Caco-2 (cell line): ENCODE measurements around the gene AIFM1. TPM values are rescaled to one million over a fixed set of nuclear protein-coding genes. Genes with fewer than 3 reads are reported as not detected.

Source experiments
- BruUV-seq: library from RNA; stranded (reverse); fragments of 400-500 nt; replicated peaks from 2 replicates; lab custom pipeline; 2021; lab: Mats Ljungman, UMichigan
- CTCF ChIA-PET: fragments of 300-600 bp; sonication (Branson Sonifier 250); formaldehyde crosslinking; loops from one replicate; lab custom pipeline; 2022; ENCODE audit warnings: antibody characterized with exemption; lab: Charles Lee
- POLR2A ChIA-PET: fragments of 300-600 bp; sonication (Branson Sonifier 250); formaldehyde crosslinking; loops from one replicate; lab custom pipeline; 2022; ENCODE audit warnings: antibody characterized with exemption; lab: Charles Lee
- DNase-seq, 2 experiments: peaks; one replicate each; pipeline versions ENCODE4 v3.0.0 to v3.0.0-alpha.2; 2020 to 2022
- H3K27me3 ChIP-seq: replicated peaks from 2 replicates; pipeline ENCODE4 v1.6.0; 2011; ENCODE audit warnings: low read length; ENCODE audit not compliant: control insufficient read depth, insufficient read depth
- H3K36me3 ChIP-seq: 2 replicates; pipeline ENCODE4 v1.5.1; 2011; ENCODE audit warnings: low read length; ENCODE audit not compliant: control insufficient read depth, insufficient read depth
- H3K4me1 ChIP-seq: fragments of 250-450 bp; sonication (Bioruptor Pico); 2 replicates; pipeline ENCODE4 v1.5.1; 2020; ENCODE audit warnings: mild to moderate bottlenecking
- H3K4me3 ChIP-seq: 2 replicates; pipeline ENCODE4 v1.5.1; 2011; ENCODE audit warnings: low read depth, mild to moderate bottlenecking, control low read depth, low read length
- H3K9me3 ChIP-seq: fragments of 250-450 bp; sonication (Bioruptor Pico); 2 replicates; pipeline ENCODE4 v1.5.1; 2020; ENCODE audit warnings: mild to moderate bottlenecking, moderate library complexity
- H3K27ac Mint-ChIP-seq: one replicate; pipeline ENCODE4 v1.8.0; 2022; ENCODE audit warnings: mixed read lengths; ENCODE audit not compliant: unreplicated experiment
- H3K27me3 Mint-ChIP-seq: one replicate; pipeline ENCODE4 v1.8.0; 2022; ENCODE audit warnings: mixed read lengths; ENCODE audit not compliant: insufficient read depth, unreplicated experiment
- H3K36me3 Mint-ChIP-seq: one replicate; pipeline ENCODE4 v1.8.0; 2022; ENCODE audit warnings: mild to moderate bottlenecking, mixed read lengths; ENCODE audit not compliant: insufficient read depth, unreplicated experiment
- H3K4me1 Mint-ChIP-seq: one replicate; pipeline ENCODE4 v1.8.0; 2022; ENCODE audit warnings: low read depth, mixed read lengths; ENCODE audit not compliant: unreplicated experiment
- H3K4me3 Mint-ChIP-seq: one replicate; pipeline ENCODE4 v1.8.0; 2022; ENCODE audit warnings: mild to moderate bottlenecking, moderate library complexity, mixed read lengths; ENCODE audit not compliant: unreplicated experiment
- H3K9me3 Mint-ChIP-seq: one replicate; pipeline ENCODE4 v1.8.0; 2022; ENCODE audit warnings: mixed read lengths; ENCODE audit not compliant: unreplicated experiment
- CTCF ChIP-seq, 2 experiments: fragments of 200-600 bp in 1 of 2; IDR thresholded peaks; 1 replicate in 1 of 2; 2 replicates in 1 of 2; pipeline versions ENCODE4 v1.5.1 to v1.8.0; 2011 to 2022; ENCODE audit warnings: antibody characterized with exemption in 1 of 2, control low read depth in 1 of 2, inconsistent platforms in 1 of 2, low read depth in 1 of 2, low read length in 1 of 2, mild to moderate bottlenecking in 1 of 2, moderate library complexity in 1 of 2; ENCODE audit not compliant: insufficient read depth in 1 of 2, severe bottlenecking in 1 of 2, unreplicated experiment in 1 of 2
- intact Hi-C: fragments of 100-400 bp; cut with micrococcal nuclease; formaldehyde crosslinking; loops from one replicate; pipeline ENCODE4 v1.10.0; 2022; ENCODE audit not compliant: unreplicated experiment
- total RNA-seq: library from RNA; stranded (reverse); gene quantifications from 2 replicates; pipeline ENCODE4 v1.2.3, GENCODE V29; 2022

AIFM1 gene
- total RNA-seq, 1 experiment from 2014 or later = 53.0 TPM

DNA sequence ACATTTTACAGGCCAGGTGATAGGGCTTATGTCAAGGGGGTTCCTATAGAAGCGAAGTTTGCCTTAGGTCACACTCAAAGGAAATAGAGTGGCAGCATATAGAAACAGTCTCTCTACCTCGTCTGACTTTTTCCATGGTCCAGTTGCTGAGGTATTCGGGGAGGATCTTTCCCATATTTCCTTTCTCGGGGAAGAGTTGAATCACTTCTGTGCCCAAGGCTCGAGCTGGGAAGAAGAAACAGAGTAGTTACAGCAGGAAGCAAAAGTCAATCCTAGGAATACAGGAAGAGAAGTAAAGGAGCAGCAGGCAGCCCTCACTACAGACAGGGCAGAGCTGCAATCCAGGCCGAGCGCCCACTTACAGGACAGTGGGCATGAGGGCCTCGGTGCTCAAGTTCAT is 28.7 kb downstream of the AIFM1 start:
- ChIA-PET POLR2A (no interaction called here), CTCF (no interaction called here)
- intact Hi-C loops = no loop called here
- no peak for DNase-seq
- BruUV-seq = no TSS peak
- H3K4me3 Mint-ChIP-seq = no peak overlapping the region
- H3K36me3 Mint-ChIP-seq = peaks cover 20% of the 10 kb centered on the region
- no peaks in the 10 kb centered on the region for H3K4me1 ChIP-seq
- H3K27ac Mint-ChIP-seq = no peak overlapping the region
- no peaks in the 10 kb centered on the region for H3K9me3 ChIP-seq
- no peaks in the 10 kb centered on the region for H3K36me3 ChIP-seq
- no peaks in the 10 kb centered on the region for H3K4me1 Mint-ChIP-seq
- no peak overlapping the region for H3K4me3 ChIP-seq
- H3K9me3 Mint-ChIP-seq = no peaks in the 10 kb centered on the region
- H3K27me3 Mint-ChIP-seq = no peaks in the 10 kb centered on the region
- no peak for TF ChIP-seq CTCF (IDR thresholded peaks at IDR 0.05; ENCODE audit: insufficient read depth in 1 of 2, low read depth in 1 of 2, low read length in 1 of 2, severe bottlenecking in 1 of 2, unreplicated experiment in 1 of 2)
- H3K27me3 ChIP-seq = no peaks in the 10 kb centered on the region

- Histone ChIP-seq H3K36me3 (no peaks in the 10 kb centered on the region), H3K9me3 (no peaks in the 10 kb centered on the region), H3K27me3 (no peaks in the 10 kb centered on the region), H3K4me3 (no peak overlapping the region), H3K4me1 (no peaks in the 10 kb centered on the region)
- H3K27me3 Mint-ChIP-seq = no peaks in the 10 kb centered on the region
- H3K36me3 Mint-ChIP-seq = peaks cover 20% of the 10 kb centered on the region
- BruUV-seq = no TSS peak
- H3K4me3 Mint-ChIP-seq = no peak overlapping the region
- ChIA-PET POLR2A (no interaction called here), CTCF (no interaction called here)
- intact Hi-C loops = no loop called here
- no peaks in the 10 kb centered on the region for H3K4me1 Mint-ChIP-seq
- TF ChIP-seq CTCF (IDR thresholded peaks at IDR 0.05; ENCODE audit: insufficient read depth in 1 of 2, low read depth in 1 of 2, low read length in 1 of 2, severe bottlenecking in 1 of 2, unreplicated experiment in 1 of 2) = no peak
- no peaks in the 10 kb centered on the region for H3K9me3 Mint-ChIP-seq
- no peak overlapping the region for H3K27ac Mint-ChIP-seq
- DNase-seq = no peak
Measured at GRCh38 chrX:130136496-130136895, 29.1 kb downstream of the AIFM1 start.

DNA sequence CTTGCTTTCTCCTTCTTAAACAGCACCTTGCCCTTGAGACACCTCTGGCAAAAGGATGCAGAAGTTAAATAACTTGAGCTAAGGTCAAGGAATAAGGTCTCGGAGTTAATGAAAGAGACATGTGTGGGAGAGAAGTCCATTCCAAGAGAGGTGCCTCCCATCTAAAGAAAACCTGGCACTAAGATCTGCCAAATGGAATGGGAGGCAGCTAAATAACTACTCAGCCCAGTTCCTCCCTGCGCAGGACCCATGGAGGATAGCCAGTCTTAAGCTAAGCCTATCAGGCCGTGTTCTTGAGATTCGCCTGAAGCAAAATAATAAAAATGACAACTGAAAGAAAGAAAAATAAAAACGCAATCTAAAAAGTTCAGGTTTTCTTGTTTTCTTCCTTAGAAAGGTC is 34.7 kb downstream of the AIFM1 start:
- H3K36me3 Mint-ChIP-seq = peaks cover 26% of the 10 kb centered on the region
- intact Hi-C loops = no loop called here
- no TSS peak for BruUV-seq
- TF ChIP-seq CTCF (IDR thresholded peaks at IDR 0.05; ENCODE audit: insufficient read depth in 1 of 2, low read depth in 1 of 2, low read length in 1 of 2, severe bottlenecking in 1 of 2, unreplicated experiment in 1 of 2) = no peak
- no peaks in the 10 kb centered on the region for H3K36me3 ChIP-seq
- no peaks in the 10 kb centered on the region for H3K4me1 Mint-ChIP-seq
- no peak overlapping the region for H3K27ac Mint-ChIP-seq
- H3K27me3 Mint-ChIP-seq = no peaks in the 10 kb centered on the region
- H3K9me3 Mint-ChIP-seq = no peaks in the 10 kb centered on the region
- no peak for DNase-seq
- no peak overlapping the region for H3K4me3 ChIP-seq
- no peaks in the 10 kb centered on the region for H3K27me3 ChIP-seq
- CTCF ChIA-PET = no interaction called here
- POLR2A ChIA-PET = no interaction called here
- H3K4me1 ChIP-seq = no peaks in the 10 kb centered on the region
- no peak overlapping the region for H3K4me3 Mint-ChIP-seq
- no peaks in the 10 kb centered on the region for H3K9me3 ChIP-seq
